ENCODE results near the gene GDPGP1. TPM values are rescaled to one million over a fixed set of nuclear protein-coding genes. Genes with fewer than 3 reads are reported as not detected.
"Not testable (repeated sequence)": the region's sequence is repeated elsewhere in the genome, so short reads cannot be mapped to it uniquely, and the experiment has no call there.

GDPGP1 gene
- total RNA-seq, 1 donor from 2014 or later, result 11.2 TPM

GRCh38 chr15:90248789-90249202 is 14.8 kb downstream of the GDPGP1 start:
- peak overlapping the region; percentile 65 for H3K4me3 ChIP-seq
- no peaks in the 10 kb centered on the region for H3K9me3 ChIP-seq
- ATAC-seq (no peak), DNase-seq (no peak)
- H3K36me3 ChIP-seq, result no peaks in the 10 kb centered on the region
- no peak for TF ChIP-seq CTCF (IDR thresholded peaks at IDR 0.05)
- intact Hi-C loops (cut with DNase I), result no loop called here
- H3K4me1 ChIP-seq, result no peaks in the 10 kb centered on the region
- no peaks in the 10 kb centered on the region for H3K27me3 ChIP-seq
- no peak overlapping the region for H3K27ac ChIP-seq

- H3K27me3 ChIP-seq, result no peaks in the 10 kb centered on the region
- H3K36me3 ChIP-seq, result no peaks in the 10 kb centered on the region
- TF ChIP-seq CTCF (IDR thresholded peaks at IDR 0.05), result no peak
- DNase-seq (peak; percentile 97), ATAC-seq (peak; percentile 98)
- H3K4me1 ChIP-seq, result no peaks in the 10 kb centered on the region
- no peaks in the 10 kb centered on the region for H3K9me3 ChIP-seq
- intact Hi-C loops (cut with DNase I), result no loop called here
- H3K27ac ChIP-seq, result peak within 1 kb of the TSS; percentile 65
- H3K4me3 ChIP-seq, result peak within 1 kb of the TSS; percentile 65
Measured at GRCh38 chr15:90249203-90249863, 15.3 kb downstream of the GDPGP1 start, which contains the start of gene TTLL13. TSS of gene TTLL13 (plus strand) at chr15:90249556. CDS start at chr15:90250631, 1,075 bp downstream.

GRCh38 chr15:90257776-90258175 is 23.8 kb downstream of the GDPGP1 start:
- no peaks in the 10 kb centered on the region for H3K4me1 ChIP-seq
- ATAC-seq, result no peak
- intact Hi-C loops (cut with DNase I), result no loop called here
- no peaks in the 10 kb centered on the region for H3K36me3 ChIP-seq
- H3K9me3 ChIP-seq, result no peaks in the 10 kb centered on the region
- H3K27ac ChIP-seq, result no peak overlapping the region
- no peak for DNase-seq
- no peak for TF ChIP-seq CTCF (IDR thresholded peaks at IDR 0.05)
- no peak overlapping the region for H3K4me3 ChIP-seq
- H3K27me3 ChIP-seq, result no peaks in the 10 kb centered on the region

- TF ChIP-seq CTCF (IDR thresholded peaks at IDR 0.05), result no peak
- ATAC-seq (no peak), DNase-seq (no peak)
- Histone ChIP-seq H3K4me3 (no peak overlapping the region), H3K9me3 (no peaks in the 10 kb centered on the region), H3K27me3 (no peaks in the 10 kb centered on the region), H3K4me1 (peaks cover 4% of the 10 kb centered on the region), H3K36me3 (no peaks in the 10 kb centered on the region), H3K27ac (no peak overlapping the region)
- intact Hi-C loops (cut with DNase I), result no loop called here
Measured at GRCh38 chr15:90259524-90259923, 25.5 kb downstream of the GDPGP1 start.

- not testable (repeated sequence) for DNase-seq
Measured at GRCh38 chr15:90260731-90261130, 26.7 kb downstream of the GDPGP1 start.

GRCh38 chr15:90261811-90262210 is 27.8 kb downstream of the GDPGP1 start:
- ATAC-seq, result no peak
- Histone ChIP-seq H3K4me3 (no peak overlapping the region), H3K4me1 (peaks cover 13% of the 10 kb centered on the region), H3K27ac (no peak overlapping the region), H3K9me3 (no peaks in the 10 kb centered on the region), H3K36me3 (no peaks in the 10 kb centered on the region), H3K27me3 (no peaks in the 10 kb centered on the region)
- no peak for TF ChIP-seq CTCF (IDR thresholded peaks at IDR 0.05)
- intact Hi-C loops (cut with DNase I), result no loop called here
- no peak for DNase-seq

More at GRCh38 chr15:90260731-90261130, 26.7 kb downstream of the GDPGP1 start:
- H3K4me1 ChIP-seq; intact Hi-C loops (cut with DNase I); H3K9me3 ChIP-seq; ATAC-seq; H3K27ac ChIP-seq; H3K27me3 ChIP-seq; H3K36me3 ChIP-seq; H3K4me3 ChIP-seq: not testable (repeated sequence)

Data from upper lobe of right lung (tissue), 1 donor.